ENCODE data around the gene SCAF1. TPM values are rescaled to one million over a fixed set of nuclear protein-coding genes. Genes with fewer than 3 reads are reported as not detected.
"Not testable (repeated sequence)": the region's sequence is repeated elsewhere in the genome, so short reads cannot be mapped to it uniquely, and the experiment has no call there.

SCAF1 gene
- total and polyA plus RNA-seq, 9 donors = 3.3 to 94.6 (median 61.3) TPM

- H3K36me3 ChIP-seq = no peaks in the 10 kb centered on the region
Observed at GRCh38 chr19:49616532-49616931, 25.5 kb upstream of the SCAF1 start.

GRCh38 chr19:49616945-49617344 lies 25.1 kb upstream of the SCAF1 start:
- TF ChIP-seq EP300 (IDR thresholded peaks at IDR 0.05) (no peak), POLR2A (IDR thresholded peaks at IDR 0.05) (no peak), CTCF (IDR thresholded peaks at IDR 0.05) (no peak)
- intact Hi-C loops (cut with DNase I) = no loop called here
- 88 to 94% (median 90%) methylated on average over 7 of the region's 7 CpGs for WGBS, 3 donors
- no peaks in the 10 kb centered on the region for H3K36me3 ChIP-seq
- H3K27me3 ChIP-seq = no peaks in the 10 kb centered on the region
- H3K4me1 ChIP-seq (ENCODE audit: insufficient read depth) = no peaks in the 10 kb centered on the region
- H3K4me3 ChIP-seq = no peak overlapping the region
- no peak overlapping the region for H3K27ac ChIP-seq
- H3K9me3 ChIP-seq = no peaks in the 10 kb centered on the region
- no peak for DNase-seq

More at GRCh38 chr19:49616532-49616931, 25.5 kb upstream of the SCAF1 start:
- H3K4me1 ChIP-seq (ENCODE audit: insufficient read depth) = no peaks in the 10 kb centered on the region
- WGBS, 3 donors = 90 to 96% (median 94%) methylated on average over 7 of the region's 7 CpGs
- no peak for DNase-seq
- no peaks in the 10 kb centered on the region for H3K9me3 ChIP-seq
- H3K27ac ChIP-seq = no peak overlapping the region
- TF ChIP-seq CTCF (IDR thresholded peaks at IDR 0.05) (no peak), EP300 (IDR thresholded peaks at IDR 0.05) (no peak), POLR2A (IDR thresholded peaks at IDR 0.05) (no peak)
- no peaks in the 10 kb centered on the region for H3K27me3 ChIP-seq
- no peak overlapping the region for H3K4me3 ChIP-seq
- intact Hi-C loops (cut with DNase I) = no loop called here

- H3K27me3 ChIP-seq; intact Hi-C loops (cut with DNase I); H3K4me1 ChIP-seq (ENCODE audit: insufficient read depth); H3K36me3 ChIP-seq; H3K9me3 ChIP-seq; H3K27ac ChIP-seq; H3K4me3 ChIP-seq; DNase-seq: not testable (repeated sequence)
- 91 to 92% (median 92%) methylated on average over 13 of the region's 13 CpGs for WGBS, 3 donors
Observed at GRCh38 chr19:49617860-49618259, 24.1 kb upstream of the SCAF1 start.

- intact Hi-C loops (cut with DNase I) = no loop called here
- no peaks in the 10 kb centered on the region for H3K27me3 ChIP-seq
- no peaks in the 10 kb centered on the region for H3K9me3 ChIP-seq
- 52 to 64% (median 54%) methylated on average over 27 of the region's 27 CpGs for WGBS, 3 donors
- H3K4me3 ChIP-seq = no peak overlapping the region
- no peaks in the 10 kb centered on the region for H3K36me3 ChIP-seq
- no peak overlapping the region for H3K27ac ChIP-seq
- TF ChIP-seq CTCF (IDR thresholded peaks at IDR 0.05) (no peak), POLR2A (IDR thresholded peaks at IDR 0.05) (no peak), EP300 (IDR thresholded peaks at IDR 0.05) (no peak)
- no peak for DNase-seq
- H3K4me1 ChIP-seq (ENCODE audit: insufficient read depth) = no peaks in the 10 kb centered on the region
Observed at GRCh38 chr19:49624967-49625910, 16.8 kb upstream of the SCAF1 start.

GRCh38 chr19:49626226-49626625 lies 15.8 kb upstream of the SCAF1 start:
- 65 to 72% (median 66%) methylated on average over 11 of the region's 11 CpGs for WGBS, 3 donors
- Histone ChIP-seq H3K4me1 (ENCODE audit: insufficient read depth) (no peaks in the 10 kb centered on the region), H3K27me3 (no peaks in the 10 kb centered on the region), H3K9me3 (no peaks in the 10 kb centered on the region), H3K27ac (no peak overlapping the region), H3K36me3 (no peaks in the 10 kb centered on the region), H3K4me3 (no peak overlapping the region)
- intact Hi-C loops (cut with DNase I) = no loop called here
- TF ChIP-seq CTCF (IDR thresholded peaks at IDR 0.05) (no peak), EP300 (IDR thresholded peaks at IDR 0.05) (no peak), POLR2A (IDR thresholded peaks at IDR 0.05) (no peak)
- DNase-seq = no peak
